HepG2 (cell line): ENCODE data around the gene EEF1A2. TPM values are rescaled to one million over a fixed set of nuclear protein-coding genes. Genes with fewer than 3 reads are reported as not detected.

Experiments
- FOSL1 ChIP-seq: sonication (generic); formaldehyde crosslinking; IDR thresholded peaks from 2 replicates; pipeline ENCODE4 v1.9.0; 2021; ENCODE audit warnings: missing genetic modification reagents, borderline replicate concordance
- GLI4 ChIP-seq: sonication (generic); formaldehyde crosslinking; IDR thresholded peaks from 2 replicates; pipeline ENCODE4 v1.5.1; 2020; ENCODE audit warnings: missing genetic modification reagents, mild to moderate bottlenecking, moderate library complexity, borderline replicate concordance
- HINFP ChIP-seq: sonication (generic); formaldehyde crosslinking; IDR thresholded peaks from 2 replicates; pipeline ENCODE4 v1.4.0; 2020; ENCODE audit warnings: low read depth, mild to moderate bottlenecking, missing genetic modification reagents
- MIER2 ChIP-seq: IDR thresholded peaks from 2 replicates; pipeline ENCODE4 v1.6.1; 2016; ENCODE audit warnings: missing biosample characterization, missing genetic modification reagents
- NR0B2 ChIP-seq: sonication (generic); formaldehyde crosslinking; IDR thresholded peaks from 2 replicates; pipeline ENCODE4 v1.4.0; 2020; ENCODE audit warnings: mild to moderate bottlenecking, missing genetic modification reagents
- TBX2 ChIP-seq: sonication (generic); formaldehyde crosslinking; IDR thresholded peaks from 2 replicates; pipeline ENCODE4 v1.5.0; 2020; ENCODE audit warnings: missing genetic modification reagents, mild to moderate bottlenecking, borderline replicate concordance
- U2AF1 ChIP-seq: fragments of 200-400 bp; formaldehyde crosslinking; optimal IDR thresholded peaks from 2 replicates; pipeline ENCODE3; 2017; ENCODE audit warnings: mild to moderate bottlenecking, low read depth, low read length
- ZNF143 ChIP-seq: sonication (generic); formaldehyde crosslinking; IDR thresholded peaks from 2 replicates; pipeline ENCODE4 v1.4.0; 2020; ENCODE audit warnings: missing genetic modification reagents
- ZNF33B ChIP-seq: sonication (generic); formaldehyde crosslinking; IDR thresholded peaks from 2 replicates; pipeline ENCODE4 v1.5.1; 2020; ENCODE audit warnings: mild to moderate bottlenecking, missing genetic modification reagents
- ZNF616 ChIP-seq: sonication (generic); formaldehyde crosslinking; IDR thresholded peaks from 2 replicates; pipeline ENCODE4 v1.5.0; 2020; ENCODE audit warnings: low read depth, mild to moderate bottlenecking, missing genetic modification reagents
- ZSCAN20 ChIP-seq: sonication (generic); formaldehyde crosslinking; IDR thresholded peaks from 2 replicates; pipeline ENCODE4 v1.4.0; 2020; ENCODE audit warnings: missing genetic modification reagents, mild to moderate bottlenecking, borderline replicate concordance
- polyA plus RNA-seq, 8 experiments: library from polyadenylated mRNA; depleted of rRNA in 3 of 8; stranded (reverse) in 7 of 8; unstranded in 1 of 8; fragments of >200 nt; fragmentation: Illumina TruSeq in 4 of 8; extraction: Trizol in 4 of 8; gene quantifications; 2 replicates each; pipeline versions ENCODE4 v1.2.1 to v1.2.3, GENCODE V29; 2011 to 2016; ENCODE audit warnings: low read depth in 4 of 8, missing spikeins in 1 of 8, mixed read lengths in 1 of 8; ENCODE audit not compliant: insufficient read depth in 1 of 8
- total RNA-seq, 5 experiments: library from RNA; depleted of rRNA; stranded (reverse); fragments of >200 nt; fragmentation: Illumina TruSeq; extraction: Trizol; gene quantifications; 2 replicates each; pipeline ENCODE4 v1.2.3, GENCODE V29; 2016; ENCODE audit warnings: low read depth in 1 of 5
- TF ChIP-seq, protein P1 (sequence below): sonication (generic); formaldehyde crosslinking; IDR thresholded peaks from 2 replicates; pipeline ENCODE4 v1.4.0; 2020; ENCODE audit warnings: missing genetic modification reagents, borderline replicate concordance
- TF ChIP-seq, protein P2 (sequence below): sonication (generic); formaldehyde crosslinking; IDR thresholded peaks from 2 replicates; pipeline ENCODE4 v1.5.0; 2020; ENCODE audit warnings: mild to moderate bottlenecking, missing genetic modification reagents
- TF ChIP-seq, protein P3 (sequence below): sonication (generic); formaldehyde crosslinking; IDR thresholded peaks from 2 replicates; pipeline ENCODE4 v1.5.1; 2020; ENCODE audit warnings: missing genetic modification reagents, mild to moderate bottlenecking, borderline replicate concordance
- TF ChIP-seq, protein P4 (sequence below): sonication (generic); formaldehyde crosslinking; IDR thresholded peaks from 2 replicates; pipeline ENCODE4 v1.5.0; 2020; ENCODE audit warnings: mild to moderate bottlenecking, missing genetic modification reagents, borderline replicate concordance
- TF ChIP-seq, protein P5 (sequence below): sonication (generic); formaldehyde crosslinking; IDR thresholded peaks from 2 replicates; pipeline ENCODE4 v1.4.0; 2020; ENCODE audit warnings: missing genetic modification reagents

EEF1A2 gene
- total and polyA plus RNA-seq, 2 of the 13 experiments (the other 11 are each of a cell fraction or from before 2014, with no cell fraction given), result 0.44 to 0.87 TPM

GRCh38 chr20:63537525-63538203 lies 38.8 kb upstream of the EEF1A2 start (continued):
- TF ChIP-seq U2AF1, result no peak
- TF ChIP-seq ZNF143 (CRISPR knock-in tag), result peak; percentile 58
- peak; percentile 52; the same call in 1 of the 2 replicates for TF ChIP-seq HINFP (CRISPR knock-in tag)
- TF ChIP-seq, protein P1, sequence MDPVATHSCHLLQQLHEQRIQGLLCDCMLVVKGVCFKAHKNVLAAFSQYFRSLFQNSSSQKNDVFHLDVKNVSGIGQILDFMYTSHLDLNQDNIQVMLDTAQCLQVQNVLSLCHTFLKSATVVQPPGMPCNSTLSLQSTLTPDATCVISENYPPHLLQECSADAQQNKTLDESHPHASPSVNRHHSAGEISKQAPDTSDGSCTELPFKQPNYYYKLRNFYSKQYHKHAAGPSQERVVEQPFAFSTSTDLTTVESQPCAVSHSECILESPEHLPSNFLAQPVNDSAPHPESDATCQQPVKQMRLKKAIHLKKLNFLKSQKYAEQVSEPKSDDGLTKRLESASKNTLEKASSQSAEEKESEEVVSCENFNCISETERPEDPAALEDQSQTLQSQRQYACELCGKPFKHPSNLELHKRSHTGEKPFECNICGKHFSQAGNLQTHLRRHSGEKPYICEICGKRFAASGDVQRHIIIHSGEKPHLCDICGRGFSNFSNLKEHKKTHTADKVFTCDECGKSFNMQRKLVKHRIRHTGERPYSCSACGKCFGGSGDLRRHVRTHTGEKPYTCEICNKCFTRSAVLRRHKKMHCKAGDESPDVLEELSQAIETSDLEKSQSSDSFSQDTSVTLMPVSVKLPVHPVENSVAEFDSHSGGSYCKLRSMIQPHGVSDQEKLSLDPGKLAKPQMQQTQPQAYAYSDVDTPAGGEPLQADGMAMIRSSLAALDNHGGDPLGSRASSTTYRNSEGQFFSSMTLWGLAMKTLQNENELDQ (CRISPR knock-in tag), result no peak
- TF ChIP-seq ZSCAN20, result peak; percentile 76; the same call in 1 of the 2 replicates
- TF ChIP-seq MIER2, result peak; percentile 82
- TF ChIP-seq, protein P2, sequence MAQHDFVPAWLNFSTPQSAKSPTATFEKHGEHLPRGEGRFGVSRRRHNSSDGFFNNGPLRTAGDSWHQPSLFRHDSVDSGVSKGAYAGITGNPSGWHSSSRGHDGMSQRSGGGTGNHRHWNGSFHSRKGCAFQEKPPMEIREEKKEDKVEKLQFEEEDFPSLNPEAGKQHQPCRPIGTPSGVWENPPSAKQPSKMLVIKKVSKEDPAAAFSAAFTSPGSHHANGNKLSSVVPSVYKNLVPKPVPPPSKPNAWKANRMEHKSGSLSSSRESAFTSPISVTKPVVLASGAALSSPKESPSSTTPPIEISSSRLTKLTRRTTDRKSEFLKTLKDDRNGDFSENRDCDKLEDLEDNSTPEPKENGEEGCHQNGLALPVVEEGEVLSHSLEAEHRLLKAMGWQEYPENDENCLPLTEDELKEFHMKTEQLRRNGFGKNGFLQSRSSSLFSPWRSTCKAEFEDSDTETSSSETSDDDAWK (CRISPR knock-in tag), result no peak
- peak; percentile 89 for TF ChIP-seq ZNF33B (CRISPR knock-in tag)
- TF ChIP-seq TBX2 (CRISPR knock-in tag), result peak; percentile 81
- TF ChIP-seq GLI4 (CRISPR knock-in tag), result peak; percentile 83
- TF ChIP-seq, protein P3, sequence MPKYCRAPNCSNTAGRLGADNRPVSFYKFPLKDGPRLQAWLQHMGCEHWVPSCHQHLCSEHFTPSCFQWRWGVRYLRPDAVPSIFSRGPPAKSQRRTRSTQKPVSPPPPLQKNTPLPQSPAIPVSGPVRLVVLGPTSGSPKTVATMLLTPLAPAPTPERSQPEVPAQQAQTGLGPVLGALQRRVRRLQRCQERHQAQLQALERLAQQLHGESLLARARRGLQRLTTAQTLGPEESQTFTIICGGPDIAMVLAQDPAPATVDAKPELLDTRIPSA (CRISPR knock-in tag), result no peak
- TF ChIP-seq, protein P4, sequence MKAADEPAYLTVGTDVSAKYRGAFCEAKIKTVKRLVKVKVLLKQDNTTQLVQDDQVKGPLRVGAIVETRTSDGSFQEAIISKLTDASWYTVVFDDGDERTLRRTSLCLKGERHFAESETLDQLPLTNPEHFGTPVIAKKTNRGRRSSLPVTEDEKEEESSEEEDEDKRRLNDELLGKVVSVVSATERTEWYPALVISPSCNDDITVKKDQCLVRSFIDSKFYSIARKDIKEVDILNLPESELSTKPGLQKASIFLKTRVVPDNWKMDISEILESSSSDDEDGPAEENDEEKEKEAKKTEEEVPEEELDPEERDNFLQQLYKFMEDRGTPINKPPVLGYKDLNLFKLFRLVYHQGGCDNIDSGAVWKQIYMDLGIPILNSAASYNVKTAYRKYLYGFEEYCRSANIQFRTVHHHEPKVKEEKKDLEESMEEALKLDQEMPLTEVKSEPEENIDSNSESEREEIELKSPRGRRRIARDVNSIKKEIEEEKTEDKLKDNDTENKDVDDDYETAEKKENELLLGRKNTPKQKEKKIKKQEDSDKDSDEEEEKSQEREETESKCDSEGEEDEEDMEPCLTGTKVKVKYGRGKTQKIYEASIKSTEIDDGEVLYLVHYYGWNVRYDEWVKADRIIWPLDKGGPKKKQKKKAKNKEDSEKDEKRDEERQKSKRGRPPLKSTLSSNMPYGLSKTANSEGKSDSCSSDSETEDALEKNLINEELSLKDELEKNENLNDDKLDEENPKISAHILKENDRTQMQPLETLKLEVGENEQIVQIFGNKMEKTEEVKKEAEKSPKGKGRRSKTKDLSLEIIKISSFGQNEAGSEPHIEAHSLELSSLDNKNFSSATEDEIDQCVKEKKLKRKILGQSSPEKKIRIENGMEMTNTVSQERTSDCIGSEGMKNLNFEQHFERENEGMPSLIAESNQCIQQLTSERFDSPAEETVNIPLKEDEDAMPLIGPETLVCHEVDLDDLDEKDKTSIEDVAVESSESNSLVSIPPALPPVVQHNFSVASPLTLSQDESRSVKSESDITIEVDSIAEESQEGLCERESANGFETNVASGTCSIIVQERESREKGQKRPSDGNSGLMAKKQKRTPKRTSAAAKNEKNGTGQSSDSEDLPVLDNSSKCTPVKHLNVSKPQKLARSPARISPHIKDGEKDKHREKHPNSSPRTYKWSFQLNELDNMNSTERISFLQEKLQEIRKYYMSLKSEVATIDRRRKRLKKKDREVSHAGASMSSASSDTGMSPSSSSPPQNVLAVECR, result peak; percentile 73; the same call in 1 of the 2 replicates
- no peak for TF ChIP-seq ZNF616 (CRISPR knock-in tag)
- TF ChIP-seq FOSL1 (CRISPR knock-in tag), result no peak
- TF ChIP-seq NR0B2, result no peak; the same call in 1 of the 2 replicates
- TF ChIP-seq, protein P5, sequence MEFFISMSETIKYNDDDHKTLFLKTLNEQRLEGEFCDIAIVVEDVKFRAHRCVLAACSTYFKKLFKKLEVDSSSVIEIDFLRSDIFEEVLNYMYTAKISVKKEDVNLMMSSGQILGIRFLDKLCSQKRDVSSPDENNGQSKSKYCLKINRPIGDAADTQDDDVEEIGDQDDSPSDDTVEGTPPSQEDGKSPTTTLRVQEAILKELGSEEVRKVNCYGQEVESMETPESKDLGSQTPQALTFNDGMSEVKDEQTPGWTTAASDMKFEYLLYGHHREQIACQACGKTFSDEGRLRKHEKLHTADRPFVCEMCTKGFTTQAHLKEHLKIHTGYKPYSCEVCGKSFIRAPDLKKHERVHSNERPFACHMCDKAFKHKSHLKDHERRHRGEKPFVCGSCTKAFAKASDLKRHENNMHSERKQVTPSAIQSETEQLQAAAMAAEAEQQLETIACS (CRISPR knock-in tag), result peak; percentile 64
